GM12874 (cell line): ENCODE results near the gene SDF2L1.

ENCODE experiments used
- TF ChIP-seq, protein P1 (sequence below): IDR thresholded peaks from 2 replicates; pipeline ENCODE4 v1.5.1; 2011; ENCODE audit warnings: low read depth, mild to moderate bottlenecking, control low read depth, low read length, moderate library complexity; ENCODE audit not compliant: insufficient read depth

The SDF2L1 gene

DNA sequence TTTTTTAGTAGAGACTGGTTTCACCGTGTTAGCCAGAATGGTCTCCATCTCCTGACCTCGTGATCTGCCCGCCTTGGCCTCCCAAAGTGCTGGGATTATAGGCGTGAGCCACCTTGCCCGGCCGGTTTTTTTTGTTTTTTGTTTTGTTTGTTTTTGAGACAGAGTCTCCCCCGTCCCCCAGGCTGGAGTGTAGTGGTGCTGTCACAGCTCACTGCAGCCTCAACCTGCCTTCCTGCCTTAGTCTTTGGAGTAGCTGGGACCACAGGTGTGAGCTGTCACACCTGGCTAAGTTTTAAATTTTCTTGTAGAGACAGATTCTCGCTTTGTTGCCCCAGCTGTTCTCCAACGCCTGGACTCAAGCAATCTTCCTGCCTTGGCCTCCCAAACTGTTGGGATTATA lies 26.9 kb downstream of the SDF2L1 start:
- TF ChIP-seq, protein P1, sequence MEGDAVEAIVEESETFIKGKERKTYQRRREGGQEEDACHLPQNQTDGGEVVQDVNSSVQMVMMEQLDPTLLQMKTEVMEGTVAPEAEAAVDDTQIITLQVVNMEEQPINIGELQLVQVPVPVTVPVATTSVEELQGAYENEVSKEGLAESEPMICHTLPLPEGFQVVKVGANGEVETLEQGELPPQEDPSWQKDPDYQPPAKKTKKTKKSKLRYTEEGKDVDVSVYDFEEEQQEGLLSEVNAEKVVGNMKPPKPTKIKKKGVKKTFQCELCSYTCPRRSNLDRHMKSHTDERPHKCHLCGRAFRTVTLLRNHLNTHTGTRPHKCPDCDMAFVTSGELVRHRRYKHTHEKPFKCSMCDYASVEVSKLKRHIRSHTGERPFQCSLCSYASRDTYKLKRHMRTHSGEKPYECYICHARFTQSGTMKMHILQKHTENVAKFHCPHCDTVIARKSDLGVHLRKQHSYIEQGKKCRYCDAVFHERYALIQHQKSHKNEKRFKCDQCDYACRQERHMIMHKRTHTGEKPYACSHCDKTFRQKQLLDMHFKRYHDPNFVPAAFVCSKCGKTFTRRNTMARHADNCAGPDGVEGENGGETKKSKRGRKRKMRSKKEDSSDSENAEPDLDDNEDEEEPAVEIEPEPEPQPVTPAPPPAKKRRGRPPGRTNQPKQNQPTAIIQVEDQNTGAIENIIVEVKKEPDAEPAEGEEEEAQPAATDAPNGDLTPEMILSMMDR, result no peak

- TF ChIP-seq, protein P1, result no peak
Observed at GRCh38 chr22:21672107-21672629, 30.1 kb downstream of the SDF2L1 start.

DNA sequence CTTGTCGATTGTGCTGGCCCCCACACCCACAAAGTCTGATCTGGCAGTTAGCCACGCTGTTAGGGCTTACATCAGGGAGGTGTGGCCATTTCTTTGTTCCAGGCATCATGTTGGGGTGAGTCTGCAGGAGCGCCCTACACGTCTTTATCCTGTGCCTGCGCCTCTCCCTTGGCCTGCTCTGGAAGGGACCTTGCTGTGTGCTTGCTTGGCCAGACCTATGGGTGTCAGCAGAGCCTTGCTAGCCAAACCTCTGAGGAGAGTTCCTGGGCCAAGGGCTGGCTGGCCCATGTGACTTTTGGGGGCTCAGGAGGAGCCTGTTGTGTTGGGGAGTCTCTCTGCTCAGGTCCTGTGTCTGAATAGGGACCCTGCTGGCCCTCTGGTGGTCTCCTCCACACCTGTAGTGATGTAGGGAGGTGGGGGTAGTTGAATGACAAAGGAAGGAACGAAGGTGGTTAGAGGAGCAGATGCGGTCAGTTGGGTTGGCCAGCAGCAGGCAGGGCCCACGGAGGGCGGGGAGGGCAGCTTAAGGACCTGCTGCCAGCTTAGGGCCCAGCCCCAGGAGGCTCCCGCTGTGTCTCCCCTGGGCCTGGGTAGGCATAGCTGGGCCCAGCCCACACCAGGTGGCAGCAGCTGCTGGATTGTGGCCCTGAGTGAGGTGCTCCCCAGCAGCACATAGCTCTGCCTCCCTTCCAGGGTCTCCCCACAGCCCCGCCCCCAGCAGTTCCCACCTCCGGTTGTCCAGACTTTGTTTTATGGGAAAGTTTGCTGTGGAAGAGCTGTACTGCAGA lies 31.6 kb downstream of the SDF2L1 start:
- TF ChIP-seq, protein P1, result no peak

DNA sequence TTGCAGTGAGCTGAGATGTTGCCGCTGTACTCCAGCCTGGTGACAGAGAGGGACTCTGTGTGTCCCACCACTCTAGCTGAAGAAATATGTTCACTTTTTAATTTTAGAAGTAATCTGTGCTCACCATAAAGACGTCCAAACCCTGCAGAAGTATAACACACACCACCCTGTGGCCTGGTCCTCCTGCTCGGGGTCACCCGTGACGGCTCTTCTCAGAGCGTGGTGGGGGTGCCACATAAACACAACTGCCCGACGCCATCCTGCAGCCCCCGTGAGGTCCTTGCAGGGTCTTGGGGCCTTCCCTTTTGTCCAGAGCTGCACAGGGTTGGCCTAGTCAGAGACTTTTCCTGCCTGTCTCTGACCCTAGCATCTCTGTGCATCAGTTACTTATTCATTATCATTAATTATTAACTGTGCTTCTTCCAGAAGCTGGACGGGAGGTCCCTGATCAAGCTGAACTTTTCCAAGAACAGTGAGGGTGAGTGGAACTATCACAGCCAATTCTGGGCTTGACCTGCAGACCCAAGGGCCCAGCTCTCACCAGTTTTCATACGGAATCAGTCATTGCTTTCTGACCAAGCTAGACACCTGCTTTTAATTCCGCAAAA lies 32.6 kb downstream of the SDF2L1 start:
- TF ChIP-seq, protein P1, result no peak

DNA sequence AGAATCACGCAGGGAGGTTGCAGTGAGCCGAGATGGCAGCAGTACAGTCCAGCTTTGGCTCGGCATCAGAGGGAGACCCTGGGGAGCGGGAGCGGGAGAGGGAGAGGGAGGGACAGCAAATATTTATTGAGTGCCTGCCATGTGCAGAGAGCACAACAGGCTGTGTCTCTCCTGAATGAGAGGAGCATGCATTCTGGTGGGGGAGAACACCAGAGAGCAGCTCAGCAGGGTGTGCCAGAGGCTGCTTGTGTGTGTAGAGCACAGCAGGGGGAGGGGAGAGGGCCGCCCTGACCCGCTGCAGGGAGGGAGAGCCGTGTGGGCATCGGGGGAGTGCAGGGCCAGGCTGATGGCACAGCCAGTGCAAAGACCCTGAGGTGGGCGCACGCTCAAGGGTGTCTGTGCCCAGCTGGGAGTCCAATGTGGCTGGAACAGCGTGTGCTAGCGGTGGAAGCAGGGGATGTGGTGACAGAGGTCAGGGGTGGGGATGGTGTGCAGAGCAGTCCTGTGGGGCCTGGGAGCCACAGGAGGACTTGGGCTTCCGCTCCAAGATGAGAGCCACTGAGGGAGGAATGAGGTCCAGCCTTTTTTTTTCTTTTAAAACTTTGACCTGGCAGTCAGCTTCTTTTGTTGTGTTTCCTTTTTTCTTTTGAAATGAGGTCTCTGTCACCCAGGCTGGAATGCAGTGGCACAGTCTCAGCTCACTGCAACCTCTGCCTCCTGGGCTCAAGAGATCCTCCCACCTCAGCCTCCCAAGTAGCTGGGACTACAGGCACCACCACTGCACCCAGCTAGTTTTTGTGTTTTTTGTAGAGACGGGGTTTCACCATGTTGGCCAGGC lies 35.7 kb downstream of the SDF2L1 start:
- TF ChIP-seq, protein P1, result no peak

DNA sequence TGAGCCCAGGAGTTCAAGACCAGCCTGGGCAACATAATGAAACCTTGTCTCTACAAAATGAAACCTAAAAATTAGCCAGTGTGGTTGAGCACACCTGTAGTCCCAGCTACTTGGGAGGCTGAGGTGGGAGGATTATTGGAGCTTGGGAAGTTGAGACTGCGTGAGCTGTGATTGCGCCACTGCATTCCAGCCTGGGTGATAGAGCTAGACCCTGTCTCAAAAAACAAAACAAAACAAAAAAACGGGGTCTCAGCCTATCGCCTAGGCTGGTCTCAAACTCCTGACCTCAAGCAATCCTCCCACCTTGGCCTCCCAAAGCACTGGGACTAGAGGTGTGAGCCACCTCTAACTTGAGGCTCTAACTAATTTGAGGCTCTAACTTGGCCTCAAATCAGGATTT lies 37.3 kb downstream of the SDF2L1 start:
- TF ChIP-seq, protein P1, result no peak

DNA sequence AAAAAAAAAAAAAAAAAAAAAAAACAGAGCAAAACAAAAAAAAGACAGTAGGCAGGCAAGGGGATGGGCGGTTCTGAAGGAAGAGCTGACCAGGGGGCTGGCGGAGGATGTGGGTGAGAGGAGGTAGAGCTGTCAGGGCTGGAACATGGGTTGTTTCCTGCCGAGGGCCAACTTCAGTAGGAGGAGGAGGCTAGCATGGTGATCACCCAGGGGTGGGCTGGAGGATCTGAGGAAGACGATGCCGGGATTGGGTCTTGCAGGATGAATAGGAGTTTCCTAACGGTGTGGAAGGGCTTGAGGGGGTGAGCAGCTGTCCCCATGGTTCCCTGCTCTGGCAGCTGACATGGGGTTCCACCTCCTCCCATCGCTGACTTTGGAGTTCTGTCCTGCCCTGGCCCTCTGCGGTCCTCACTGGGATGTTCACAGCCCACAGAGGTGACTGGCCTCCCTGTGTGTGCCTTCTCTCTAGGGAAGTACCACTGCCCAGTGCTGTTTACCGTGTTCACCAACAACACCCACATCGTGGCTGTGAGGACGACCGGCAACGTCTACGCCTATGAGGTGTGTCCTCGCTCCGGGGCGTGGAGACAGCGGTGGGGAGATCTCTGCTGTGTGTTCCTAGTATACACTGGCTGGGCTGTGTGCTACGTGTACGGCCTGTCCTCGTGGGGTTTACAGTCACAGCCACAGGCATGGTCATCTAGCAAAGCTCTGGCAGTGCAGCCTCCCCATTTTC lies 38.9 kb downstream of the SDF2L1 start:
- TF ChIP-seq, protein P1, result no peak
